OCI-LY1 (cell line): ENCODE data around the gene ESYT2.

ENCODE experiments used
- EZH2 ChIP-seq: fragments of 200-600 bp; sonication (generic), shearing (Covaris generic); IDR thresholded peaks from 2 replicates; pipeline ENCODE4 v1.8.0; 2017; ENCODE audit warnings: borderline replicate concordance, mixed run types, mild to moderate bottlenecking, antibody characterized with exemption, low read length, moderate library complexity, mixed read lengths
- TF ChIP-seq, protein P1 (sequence below): fragments of 200-600 bp; sonication (generic), shearing (Covaris generic); IDR thresholded peaks from 2 replicates; pipeline ENCODE4 v1.5.1; 2017; ENCODE audit warnings: mild to moderate bottlenecking, antibody characterized with exemption, low read length, moderate library complexity, mixed read lengths

DNA sequence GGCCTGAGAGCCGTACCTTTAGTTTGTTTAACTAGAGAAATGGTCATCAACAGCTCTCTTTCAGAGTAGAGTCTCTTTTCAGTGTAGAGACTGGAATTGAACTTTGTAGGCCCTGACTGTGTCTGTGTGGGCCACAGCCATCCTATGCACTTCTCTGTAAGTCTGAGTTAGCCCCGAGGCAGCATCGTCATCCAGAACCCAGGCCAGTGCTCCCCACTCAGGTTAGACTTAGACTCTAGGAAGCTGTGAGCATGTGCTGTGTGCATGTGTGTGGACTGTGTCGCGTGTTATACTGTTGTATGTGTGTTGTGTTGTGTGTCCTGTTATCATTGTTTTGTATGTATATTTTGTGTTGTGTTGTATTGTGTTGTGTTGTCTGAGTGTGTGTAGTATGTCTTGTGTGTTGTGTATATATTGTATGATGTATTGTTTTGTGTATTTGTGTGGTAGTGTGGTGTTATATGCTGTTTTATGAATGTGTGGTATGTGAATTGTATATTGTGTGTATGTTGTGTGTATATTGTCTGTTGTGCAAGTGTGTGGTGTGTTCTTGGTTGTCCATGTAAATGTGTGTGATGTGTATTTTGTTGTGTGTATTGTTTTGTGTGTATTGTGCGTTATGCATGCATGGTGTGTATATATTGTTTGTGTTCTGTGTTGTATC lies 106.6 kb downstream of the ESYT2 start:
- TF ChIP-seq, protein P1, sequence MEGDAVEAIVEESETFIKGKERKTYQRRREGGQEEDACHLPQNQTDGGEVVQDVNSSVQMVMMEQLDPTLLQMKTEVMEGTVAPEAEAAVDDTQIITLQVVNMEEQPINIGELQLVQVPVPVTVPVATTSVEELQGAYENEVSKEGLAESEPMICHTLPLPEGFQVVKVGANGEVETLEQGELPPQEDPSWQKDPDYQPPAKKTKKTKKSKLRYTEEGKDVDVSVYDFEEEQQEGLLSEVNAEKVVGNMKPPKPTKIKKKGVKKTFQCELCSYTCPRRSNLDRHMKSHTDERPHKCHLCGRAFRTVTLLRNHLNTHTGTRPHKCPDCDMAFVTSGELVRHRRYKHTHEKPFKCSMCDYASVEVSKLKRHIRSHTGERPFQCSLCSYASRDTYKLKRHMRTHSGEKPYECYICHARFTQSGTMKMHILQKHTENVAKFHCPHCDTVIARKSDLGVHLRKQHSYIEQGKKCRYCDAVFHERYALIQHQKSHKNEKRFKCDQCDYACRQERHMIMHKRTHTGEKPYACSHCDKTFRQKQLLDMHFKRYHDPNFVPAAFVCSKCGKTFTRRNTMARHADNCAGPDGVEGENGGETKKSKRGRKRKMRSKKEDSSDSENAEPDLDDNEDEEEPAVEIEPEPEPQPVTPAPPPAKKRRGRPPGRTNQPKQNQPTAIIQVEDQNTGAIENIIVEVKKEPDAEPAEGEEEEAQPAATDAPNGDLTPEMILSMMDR, result no peak
- no peak for TF ChIP-seq EZH2
